GM19452 (cell line): ENCODE measurements around the gene MIA3.
"Not testable (repeated sequence)": the region's sequence is repeated elsewhere in the genome, so short reads cannot be mapped to it uniquely, and the experiment has no call there.

ENCODE experiments used
- ATAC-seq: cut with Tn5 transposase; IDR thresholded peaks from one replicate; pipeline ENCODE4 v1.9.1; 2021; ENCODE audit not compliant: unreplicated experiment

MIA3 gene

DNA sequence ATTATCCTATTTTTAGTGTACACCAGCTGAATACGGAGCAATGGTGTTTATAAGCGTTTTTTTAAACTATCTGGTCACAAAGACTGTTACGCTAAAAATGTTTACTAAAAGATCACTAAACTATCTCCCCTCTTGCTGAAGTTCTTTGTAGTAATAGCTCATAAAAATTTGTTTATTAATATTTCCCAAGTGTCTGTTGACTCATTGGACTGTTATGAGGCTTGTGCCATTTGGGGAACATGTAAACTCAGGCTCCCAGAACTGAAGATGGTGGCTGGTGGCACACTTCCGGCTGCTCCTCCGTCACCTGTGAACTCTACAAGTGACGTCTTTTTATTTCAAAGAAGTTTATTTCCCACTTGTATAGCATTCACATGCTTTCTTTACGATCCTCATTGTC, 48.1 kb downstream of the MIA3 start:
- no peak for ATAC-seq

DNA sequence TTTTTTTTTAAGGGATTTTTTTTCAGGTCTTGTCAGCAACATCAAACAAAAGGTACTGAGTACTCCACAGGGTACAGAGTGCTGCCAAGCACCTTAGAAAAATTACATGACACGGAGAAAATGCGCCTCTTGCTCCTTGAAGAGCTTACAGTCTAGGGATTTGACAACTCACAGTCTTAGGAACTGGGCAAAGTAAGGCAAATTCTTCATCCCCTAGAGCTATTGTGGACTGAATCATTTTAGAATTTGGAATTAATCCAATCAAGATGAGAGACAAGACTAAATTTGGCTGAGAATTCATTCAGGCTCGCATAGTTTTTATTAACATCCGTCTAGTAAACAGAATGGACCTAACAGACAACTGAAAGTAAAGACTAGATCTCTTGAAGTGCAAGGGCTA, 50.3 kb downstream of the MIA3 start:
- ATAC-seq: not testable (repeated sequence)

DNA sequence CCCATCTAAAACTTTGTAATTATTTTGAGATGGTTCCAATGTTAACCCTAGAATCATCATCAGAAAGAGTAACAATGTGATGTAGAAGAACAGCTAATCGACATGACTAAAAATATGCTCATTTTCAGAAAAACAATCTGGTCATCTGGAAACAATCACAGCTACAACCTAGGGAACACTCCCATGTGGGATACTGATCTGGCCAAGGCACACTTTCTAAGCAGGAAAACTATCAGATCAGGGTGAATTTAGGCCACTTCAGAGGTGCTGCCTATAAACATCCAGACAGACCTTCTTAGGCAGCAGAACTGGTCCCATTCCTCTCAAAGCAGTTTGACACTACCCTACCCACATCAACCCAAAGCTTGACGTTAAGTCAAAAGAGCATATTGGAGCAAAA, 51.2 kb downstream of the MIA3 start:
- not testable (repeated sequence) for ATAC-seq

DNA sequence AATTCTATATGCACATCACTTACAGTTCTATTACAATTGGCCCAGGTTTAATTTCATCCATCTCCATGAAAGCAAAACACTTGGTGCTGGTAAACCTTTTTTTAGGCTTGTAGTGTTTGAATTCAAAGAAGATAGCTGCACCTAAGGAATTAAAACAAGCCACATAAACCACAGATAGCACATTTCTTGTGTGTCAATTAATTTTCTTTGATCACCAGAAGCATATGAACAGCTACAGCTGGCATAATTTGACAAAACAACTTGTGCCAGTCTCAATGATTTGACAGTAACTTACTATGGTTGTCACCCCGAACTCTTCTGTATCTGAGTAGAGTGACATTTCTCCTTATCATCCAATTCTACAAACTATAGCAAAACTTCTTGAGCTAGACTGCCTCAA, 52.2 kb downstream of the MIA3 start:
- no peak for ATAC-seq

DNA sequence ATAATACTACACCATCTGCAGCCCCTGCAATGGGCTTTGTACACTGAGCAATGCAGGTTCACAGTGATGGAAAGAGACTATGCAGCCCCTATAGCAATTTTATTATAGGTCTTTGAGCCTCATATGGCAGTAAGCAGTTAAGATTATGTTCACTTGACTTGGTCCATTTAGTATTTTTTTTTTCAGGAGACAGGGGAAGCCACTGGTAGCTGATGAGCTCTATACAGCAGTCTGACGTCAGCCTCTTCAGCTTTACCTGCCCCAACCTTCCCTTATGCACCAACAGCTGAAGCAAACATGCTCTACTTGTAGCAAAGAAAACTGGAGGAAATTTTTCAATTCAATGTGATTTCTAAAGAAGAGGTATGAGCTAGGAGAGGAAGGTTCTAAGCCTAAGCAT, 62.2 kb downstream of the MIA3 start:
- ATAC-seq: no peak

DNA sequence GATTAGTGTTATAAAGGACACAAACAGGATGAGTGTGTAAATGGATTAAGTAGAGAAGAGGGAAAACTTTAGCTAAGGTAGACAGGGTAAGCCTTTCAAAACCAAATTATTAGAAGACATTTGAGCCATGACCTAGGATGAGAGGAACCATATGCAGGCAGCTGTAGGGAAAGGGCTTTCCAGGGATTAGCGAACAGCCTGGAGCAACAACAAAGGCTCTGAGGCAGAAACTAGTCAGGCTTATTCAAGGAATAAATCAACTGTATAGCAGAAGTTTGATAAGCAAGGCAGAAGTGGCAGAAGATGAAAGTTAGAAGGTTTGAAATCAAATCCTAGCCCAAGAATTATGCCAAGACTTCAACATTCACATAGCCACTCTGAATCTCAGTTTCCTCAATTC, 73.1 kb downstream of the MIA3 start:
- no peak for ATAC-seq

DNA sequence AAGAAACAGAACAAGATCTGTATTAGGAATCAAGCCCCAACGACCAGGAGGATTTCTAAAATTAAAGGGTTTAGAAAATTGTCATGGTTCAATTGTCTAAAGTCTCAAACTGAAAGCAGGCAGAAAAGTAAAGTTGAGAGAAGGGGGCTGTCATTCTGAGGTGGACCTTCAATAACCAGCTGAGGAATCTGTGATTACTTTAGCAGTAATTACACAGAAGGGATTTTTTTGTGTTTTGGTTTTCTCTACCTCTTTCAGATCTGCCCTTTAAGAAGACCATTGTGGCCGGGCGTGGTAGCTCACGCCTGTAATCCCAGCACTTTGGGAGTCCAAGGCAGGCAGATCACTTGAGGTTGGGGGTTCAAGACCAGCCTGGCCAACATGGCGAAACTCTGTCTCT, 77.0 kb downstream of the MIA3 start:
- no peak for ATAC-seq

DNA sequence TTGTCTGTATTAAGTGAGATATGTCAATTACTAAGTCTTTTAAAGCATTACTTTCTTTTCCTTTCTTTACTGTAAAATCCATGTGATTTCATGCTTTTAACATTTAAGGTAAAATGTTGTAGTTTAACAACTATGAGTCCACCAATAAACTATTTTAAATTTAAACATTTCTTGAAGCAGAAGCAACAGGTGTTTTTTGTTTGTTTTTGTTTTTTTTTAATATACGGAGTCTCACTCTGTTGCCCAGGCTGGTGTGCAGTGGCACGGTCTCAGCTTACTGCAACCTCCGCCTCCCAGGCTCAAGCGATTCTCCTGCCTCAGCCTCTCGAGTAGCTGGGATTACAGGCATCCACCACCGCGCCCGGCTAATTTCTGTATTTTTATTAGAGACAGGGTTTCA, 78.8 kb downstream of the MIA3 start:
- ATAC-seq: no peak

DNA sequence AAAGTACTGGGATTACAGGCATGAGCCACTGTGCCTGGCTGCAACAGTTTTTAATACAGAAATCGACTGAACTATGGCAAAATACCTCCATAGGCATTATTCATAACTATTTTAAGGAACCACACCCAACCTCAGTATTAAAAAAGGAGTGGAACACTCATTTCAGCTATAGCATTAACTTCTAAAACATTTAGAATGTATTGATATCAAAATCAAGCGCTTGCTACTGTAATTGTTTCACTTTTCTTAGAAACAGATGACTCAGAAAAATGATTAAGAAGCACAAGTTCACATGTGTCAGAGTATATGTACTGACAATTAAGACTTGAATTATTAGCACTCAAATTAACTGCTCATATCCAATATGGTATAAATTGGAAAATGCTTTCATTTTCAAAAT, 79.3 kb downstream of the MIA3 start:
- no peak for ATAC-seq

DNA sequence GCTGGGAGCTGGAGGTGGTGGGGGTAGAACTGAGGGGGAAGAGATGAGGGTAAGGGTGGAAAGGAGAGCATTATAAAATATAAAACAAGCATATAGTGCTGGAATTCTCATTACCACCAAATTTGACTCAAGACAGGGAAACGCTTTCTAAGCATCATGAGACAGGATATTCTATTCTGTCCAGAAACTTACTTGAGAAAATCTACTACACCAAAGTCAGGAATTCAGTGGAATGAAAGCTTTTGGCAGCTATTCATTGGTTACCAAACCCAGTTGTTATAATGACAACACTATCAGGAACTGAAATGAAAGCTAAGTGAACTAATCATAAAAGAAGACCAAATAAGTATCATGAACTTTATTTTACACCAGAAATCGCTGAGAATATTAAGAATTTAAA, 79.9 kb downstream of the MIA3 start:
- ATAC-seq: no peak

DNA sequence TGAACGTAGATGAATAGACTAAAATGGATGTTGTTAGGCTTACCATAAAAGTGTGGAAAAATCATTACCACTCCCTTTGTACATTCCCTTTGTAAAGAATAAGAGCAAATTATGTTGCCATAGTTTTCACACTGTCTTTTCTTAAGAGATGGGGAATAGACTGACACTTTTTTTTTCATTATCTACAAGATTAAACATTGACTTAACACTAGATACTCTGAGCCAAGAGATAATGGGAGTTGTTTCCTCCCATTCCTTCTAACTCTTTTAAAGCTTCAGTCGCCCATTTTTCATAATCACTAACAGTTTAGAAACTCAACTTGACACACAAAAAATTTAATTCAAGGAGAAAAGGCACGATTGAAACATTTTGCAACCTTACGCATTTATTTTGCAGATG, 84.3 kb downstream of the MIA3 start:
- ATAC-seq: no peak

DNA sequence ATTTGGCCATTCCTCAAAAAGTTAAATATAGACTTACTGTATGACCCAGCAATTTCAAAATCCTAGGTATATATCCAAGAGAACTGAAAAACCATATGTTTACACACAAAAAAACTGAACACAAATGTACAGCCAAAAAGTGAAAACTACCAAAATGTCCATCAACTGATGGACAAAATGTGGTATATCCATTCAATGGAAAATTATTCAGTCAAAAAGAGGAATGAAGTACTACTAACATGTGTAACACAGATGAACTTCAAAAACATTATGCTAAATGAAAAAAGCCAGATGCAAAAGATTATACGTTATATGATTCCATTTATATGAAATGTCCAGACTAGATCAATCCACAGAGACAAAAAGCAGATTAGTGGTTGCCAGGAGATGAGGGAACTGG, 86.4 kb downstream of the MIA3 start:
- ATAC-seq: no peak

DNA sequence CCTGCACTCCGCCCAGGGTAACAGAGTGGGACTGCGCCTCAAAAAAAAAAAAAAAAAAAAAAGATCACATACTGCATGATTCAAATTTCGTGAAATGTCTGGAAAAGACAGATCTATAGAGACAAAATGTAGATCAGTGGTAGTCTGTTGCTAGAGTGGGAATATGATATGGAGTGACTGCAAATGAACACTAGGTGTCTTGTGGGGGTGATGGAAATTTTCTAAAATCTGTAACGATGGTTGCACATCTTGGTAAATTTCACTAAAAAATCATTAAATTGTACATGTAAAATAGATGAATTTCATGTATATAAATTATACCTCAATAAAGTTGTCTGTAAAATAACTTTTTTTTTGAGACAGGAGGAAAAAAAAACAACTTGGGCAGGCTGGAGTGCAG, 88.9 kb downstream of the MIA3 start:
- no peak for ATAC-seq

DNA sequence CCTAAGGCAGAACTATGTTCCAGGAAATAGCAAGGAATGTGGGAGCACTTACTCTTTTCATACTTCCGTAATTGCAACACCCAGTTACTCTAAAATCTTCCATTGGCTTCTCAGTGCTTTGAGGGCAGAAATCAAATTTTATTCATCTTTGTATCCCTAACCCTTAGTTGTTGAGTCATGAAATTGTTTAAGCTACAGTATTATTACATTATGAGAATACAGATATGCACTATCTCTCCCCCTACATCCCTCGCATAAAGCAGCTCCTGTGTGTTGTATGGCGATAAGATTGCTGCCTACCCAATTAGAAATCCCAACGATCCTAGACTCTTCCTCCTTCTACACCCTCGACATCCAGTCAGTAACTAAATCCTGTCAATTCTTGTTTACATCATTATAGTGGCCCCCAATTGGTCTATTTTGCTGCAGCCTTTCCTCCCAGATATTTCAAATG, 91.8 kb downstream of the MIA3 start:
- no peak for ATAC-seq

DNA sequence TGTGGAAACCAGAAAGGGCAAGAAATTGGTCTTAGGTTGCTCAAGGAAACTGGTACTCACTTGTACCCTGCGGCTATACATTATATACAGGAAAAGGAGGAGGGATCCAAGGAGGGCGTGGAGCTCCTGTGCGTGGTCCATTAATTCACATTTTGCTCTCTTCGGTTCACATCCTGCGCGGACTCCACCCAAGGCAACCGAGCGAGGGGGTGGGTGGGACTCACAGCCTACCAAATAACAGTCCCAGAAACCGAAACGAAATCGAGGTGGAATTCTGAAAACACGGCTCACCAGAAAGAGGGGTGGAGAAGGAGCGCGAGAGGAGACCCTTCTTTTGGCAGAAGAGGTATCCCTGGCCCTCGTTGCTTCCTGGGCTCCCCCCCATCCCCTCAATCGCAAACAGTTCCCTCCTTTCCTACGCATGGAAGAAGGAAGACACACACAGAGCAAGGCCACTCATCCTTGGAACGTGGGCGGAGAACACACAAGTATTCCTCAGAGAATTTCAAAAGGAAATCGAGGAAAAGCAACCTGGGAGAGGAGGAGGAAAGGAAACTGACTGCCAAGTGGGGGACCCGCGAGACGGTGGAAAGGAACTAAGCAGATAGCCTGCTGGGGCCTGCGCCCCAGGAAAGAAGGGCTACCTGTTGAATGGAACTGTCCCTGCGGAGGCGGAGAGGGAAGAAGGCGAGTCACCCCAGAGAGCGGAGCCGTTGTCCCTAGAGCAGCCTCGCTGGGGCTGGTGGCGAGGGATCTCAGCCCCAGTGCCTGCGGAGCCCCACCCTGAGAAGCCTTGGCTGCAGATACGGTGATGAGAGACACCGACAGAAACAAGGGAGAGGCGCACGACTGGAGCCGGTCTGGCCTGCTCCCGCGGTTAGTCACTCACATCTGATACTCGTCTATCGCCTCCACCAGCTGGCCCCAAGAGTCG, 93.7 kb downstream of the MIA3 start:
- ATAC-seq: peak; percentile 38

DNA sequence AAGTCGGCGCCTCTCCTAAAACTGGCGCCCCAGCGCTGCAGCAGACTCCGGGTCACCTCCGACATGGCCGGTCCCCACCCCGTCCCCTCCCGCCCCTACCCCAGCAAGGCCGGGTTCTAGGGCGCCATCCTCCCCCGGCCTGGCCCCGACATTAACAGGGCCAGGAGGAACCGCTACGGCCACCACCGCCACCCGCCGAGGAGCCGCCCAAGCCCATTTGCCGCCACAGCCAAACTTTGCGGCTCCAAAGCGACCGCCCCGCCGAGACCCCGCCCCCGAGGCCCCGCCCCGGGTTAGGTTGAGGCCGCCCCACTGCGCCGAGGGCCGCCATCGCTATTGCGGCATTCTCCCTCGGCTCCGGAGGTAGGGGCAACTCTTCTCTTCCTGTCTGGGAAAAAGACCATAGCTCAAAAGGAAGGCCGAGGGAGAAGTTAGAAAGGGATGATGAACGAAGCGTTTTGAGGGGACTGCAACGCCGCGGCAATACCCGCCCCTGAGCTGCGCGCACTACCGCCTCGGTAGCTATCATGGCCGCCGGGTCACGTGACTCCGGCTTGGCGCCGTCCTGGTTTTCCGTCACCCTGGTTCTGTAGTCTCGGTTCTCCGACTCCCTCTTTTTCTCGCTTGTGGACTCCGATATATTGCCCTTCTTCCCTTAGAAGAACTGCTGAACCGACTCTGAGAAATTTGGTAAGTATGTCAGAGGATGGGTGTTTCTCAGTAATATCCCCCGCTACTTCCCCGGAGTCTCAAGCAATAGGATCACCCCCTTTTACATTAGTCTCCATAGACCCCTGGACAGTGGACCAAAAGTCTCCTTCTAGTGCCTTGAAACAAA, 94.6 kb downstream of the MIA3 start, which contains the start of the genes AIDA and BROX:
Gene AIDA (minus strand): TSS at position 239 of the 838 bp plus-strand sequence. CDS start 174 bp downstream, at position 65.
Gene BROX (plus strand): TSS at position 312 of the 838 bp plus-strand sequence. CDS start 3,136 bp downstream, outside the sequence.
- peak; percentile 82 for ATAC-seq

DNA sequence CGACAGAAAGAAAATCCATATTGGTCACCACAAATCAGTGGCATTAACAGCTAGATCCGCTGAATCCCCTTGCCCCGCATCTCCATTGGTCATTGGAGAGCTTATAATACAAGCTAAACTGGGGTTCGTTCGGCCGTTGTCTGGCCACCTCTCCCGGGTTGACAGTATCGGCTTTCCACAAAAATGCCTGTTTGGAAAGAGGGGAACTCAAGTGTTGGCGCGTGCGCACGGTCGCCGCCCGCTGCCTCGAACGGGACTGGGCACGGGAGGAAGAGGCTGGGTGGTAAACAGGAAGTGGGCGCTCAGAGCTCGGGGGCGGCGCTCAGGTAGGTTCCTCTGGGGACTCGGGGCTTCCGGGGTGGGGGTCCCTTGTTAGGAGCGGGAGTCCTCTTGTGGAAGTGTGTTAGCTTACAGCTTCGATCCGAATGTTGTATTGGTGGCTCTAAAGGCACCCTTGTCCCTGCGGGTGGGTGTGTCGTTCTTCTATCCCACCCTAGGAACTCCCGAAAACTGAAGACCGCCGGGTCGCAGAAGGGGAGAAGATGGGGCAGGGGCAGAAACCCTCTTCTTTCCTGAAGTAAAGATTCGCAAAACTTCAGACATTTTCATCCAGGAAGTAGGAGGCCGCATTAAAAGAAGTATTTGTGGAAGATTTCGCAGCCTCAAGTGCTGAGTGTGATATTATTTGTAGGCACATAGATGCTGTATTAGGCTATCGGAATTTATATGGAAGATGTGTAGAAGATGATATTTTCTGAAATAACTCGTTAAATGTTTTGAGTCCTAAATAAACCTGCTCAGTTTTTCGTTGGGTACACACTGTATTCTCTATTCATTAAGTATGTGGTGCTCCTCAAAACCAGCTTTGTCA, 95.4 kb downstream of the MIA3 start:
- ATAC-seq: peak; percentile 57

DNA sequence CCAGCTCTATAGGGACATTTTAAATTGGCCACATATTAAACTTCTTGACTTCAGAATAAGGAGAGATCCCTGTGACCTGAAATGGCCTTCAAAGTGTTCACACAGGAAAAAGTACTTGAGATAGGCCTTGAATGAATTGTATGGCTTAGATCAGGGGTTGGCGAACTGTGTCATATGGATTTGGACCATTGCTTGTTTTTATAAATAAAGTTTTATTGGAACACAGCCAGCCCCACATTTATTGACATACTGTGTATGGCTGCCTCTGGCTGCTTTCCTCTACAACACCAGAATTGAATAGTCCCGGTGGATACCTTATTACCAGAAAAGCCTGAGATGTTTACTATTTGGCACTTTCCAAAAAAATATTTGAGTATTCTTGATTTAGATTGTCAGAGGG, 98.5 kb downstream of the MIA3 start:
- no peak for ATAC-seq
